IPS-18c (cell line): ENCODE measurements around the gene PREX1.
"Not testable (repeated sequence)": the region's sequence is repeated elsewhere in the genome, so short reads cannot be mapped to it uniquely, and the experiment has no call there.

ENCODE experiments used
- H3K4me3 ChIP-seq: 2 replicates; pipeline ENCODE4 v1.7.0; 2013; ENCODE audit warnings: low read depth, mild to moderate bottlenecking, low read length, moderate library complexity; ENCODE audit not compliant: insufficient read depth
- H3K9me3 ChIP-seq: one replicate; pipeline ENCODE4 v1.6.1; 2013; ENCODE audit warnings: mild to moderate bottlenecking, low read length, moderate library complexity; ENCODE audit not compliant: control insufficient read depth, insufficient read depth

The PREX1 gene

GRCh38 chr20:48834278-48834677 is 6.5 kb upstream of the PREX1 start:
- Histone ChIP-seq H3K9me3 (no peaks in the 10 kb centered on the region), H3K4me3 (no peak overlapping the region)

- Histone ChIP-seq H3K9me3 (peaks cover under 1% of the 10 kb centered on the region), H3K4me3 (no peak overlapping the region)
These were observed 4.6 kb upstream of the PREX1 start for GRCh38 chr20:48832405-48832730.

GRCh38 chr20:48831718-48832404 is 4.1 kb upstream of the PREX1 start:
- H3K4me3 ChIP-seq: no peak overlapping the region

GRCh38 chr20:48830826-48831318 is 3.1 kb upstream of the PREX1 start:
- no peak overlapping the region for H3K4me3 ChIP-seq

More at GRCh38 chr20:48831718-48832404, 4.1 kb upstream of the PREX1 start:
- peaks cover 2% of the 10 kb centered on the region for H3K9me3 ChIP-seq

GRCh38 chr20:48829940-48830339 is 2.1 kb upstream of the PREX1 start:
- peaks cover 2% of the 10 kb centered on the region for H3K9me3 ChIP-seq
- H3K4me3 ChIP-seq: no peak overlapping the region

More at GRCh38 chr20:48830826-48831318, 3.1 kb upstream of the PREX1 start:
- H3K9me3 ChIP-seq: peaks cover 2% of the 10 kb centered on the region

- H3K9me3 ChIP-seq: peaks cover 2% of the 10 kb centered on the region
- peak overlapping the region; percentile 69 for H3K4me3 ChIP-seq
These were observed 1.1 kb upstream of the PREX1 start for GRCh38 chr20:48828734-48829460.

GRCh38 chr20:48826883-48827771 is 672 bp downstream of the PREX1 start:
- peak overlapping the region; percentile 71 for H3K4me3 ChIP-seq

GRCh38 chr20:48826480-48826879 is 1.3 kb downstream of the PREX1 start:
- H3K9me3 ChIP-seq: not testable (repeated sequence)
- H3K4me3 ChIP-seq: peak overlapping the region; percentile 71; the same call in 1 of the 2 replicates

More at GRCh38 chr20:48826883-48827771, 672 bp downstream of the PREX1 start:
- H3K9me3 ChIP-seq: peaks cover 2% of the 10 kb centered on the region

- peak overlapping the region; percentile 71; the same call in 1 of the 2 replicates for H3K4me3 ChIP-seq
These were observed 1.7 kb downstream of the PREX1 start for GRCh38 chr20:48826069-48826468.

GRCh38 chr20:48825566-48825920 is 2.3 kb downstream of the PREX1 start:
- H3K9me3 ChIP-seq: peaks cover 2% of the 10 kb centered on the region
- 0 out of 2 replicates have a peak overlapping the region, but pooled peaks have one; percentile 4 for H3K4me3 ChIP-seq

More at GRCh38 chr20:48826069-48826468, 1.7 kb downstream of the PREX1 start:
- H3K9me3 ChIP-seq: peaks cover 2% of the 10 kb centered on the region

- no peak overlapping the region for H3K4me3 ChIP-seq
These were observed 2.8 kb downstream of the PREX1 start for GRCh38 chr20:48824830-48825565.

GRCh38 chr20:48823960-48824498 is 3.8 kb downstream of the PREX1 start:
- H3K9me3 ChIP-seq: peaks cover 2% of the 10 kb centered on the region
- H3K4me3 ChIP-seq: no peak overlapping the region

More at GRCh38 chr20:48824830-48825565, 2.8 kb downstream of the PREX1 start:
- peaks cover 2% of the 10 kb centered on the region for H3K9me3 ChIP-seq

GRCh38 chr20:48823476-48823875 is 4.3 kb downstream of the PREX1 start:
- H3K9me3 ChIP-seq: peaks cover 2% of the 10 kb centered on the region
- H3K4me3 ChIP-seq: no peak overlapping the region

GRCh38 chr20:48822879-48823385 is 4.9 kb downstream of the PREX1 start:
- H3K4me3 ChIP-seq: no peak overlapping the region
- peaks cover 2% of the 10 kb centered on the region for H3K9me3 ChIP-seq

- Histone ChIP-seq H3K9me3 (no peaks in the 10 kb centered on the region), H3K4me3 (no peak overlapping the region)
These were observed 5.6 kb downstream of the PREX1 start for GRCh38 chr20:48822178-48822577.

- Histone ChIP-seq H3K9me3 (no peaks in the 10 kb centered on the region), H3K4me3 (no peak overlapping the region)
These were observed 6.4 kb downstream of the PREX1 start for GRCh38 chr20:48821261-48821920.
